ENCODE data around the gene UCHL1. TPM values are rescaled to one million over a fixed set of nuclear protein-coding genes. Genes with fewer than 3 reads are reported as not detected.

UCHL1 gene
- total RNA-seq, 1 experiment from 2014 or later, result 19.3 TPM

DNA sequence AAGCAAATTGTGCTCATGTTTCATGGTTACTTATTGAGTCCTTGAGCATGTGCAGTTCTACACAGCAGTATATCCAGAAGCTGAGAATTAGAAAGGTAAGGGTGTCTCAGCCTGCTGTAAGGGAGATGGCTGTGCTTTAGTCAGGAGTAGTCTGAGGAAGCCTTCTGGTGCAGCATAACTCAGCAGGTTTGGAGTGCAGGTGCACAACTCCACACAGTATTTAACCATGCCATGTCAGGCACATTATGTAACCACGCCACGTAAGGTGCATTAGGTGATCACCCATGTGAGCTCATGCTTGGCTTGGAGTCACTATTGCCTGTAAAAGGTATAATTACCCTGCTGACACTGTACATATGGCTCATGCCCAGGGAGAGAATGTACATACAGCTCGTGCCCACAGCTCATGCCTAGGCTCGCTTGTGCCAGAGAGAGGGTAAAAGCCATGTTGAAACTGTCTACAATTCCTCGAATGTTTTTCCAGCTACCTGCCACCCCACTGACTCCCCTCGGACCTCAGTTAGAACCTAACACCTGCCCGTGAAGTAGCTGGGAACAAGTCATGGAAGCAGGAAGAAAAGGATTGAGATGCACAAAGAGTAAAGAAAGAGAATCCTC, 37.8 kb downstream of the UCHL1 start:
- H3K9me3 Mint-ChIP-seq (ENCODE audit: low read depth, unreplicated experiment), result peaks cover 2% of the 10 kb centered on the region
- no peaks in the 10 kb centered on the region for H3K4me1 Mint-ChIP-seq (ENCODE audit: low read depth, unreplicated experiment)
- intact Hi-C loops (cut with micrococcal nuclease; ENCODE audit: unreplicated experiment), result no loop called here
- no peak for DNase-seq
- H3K27ac Mint-ChIP-seq (ENCODE audit: unreplicated experiment), result no peak overlapping the region
- BruUV-seq (replicated peaks), result no TSS peak
- H3K4me3 Mint-ChIP-seq (ENCODE audit: low read depth, unreplicated experiment), result no peak overlapping the region
- TF ChIP-seq, protein P1, sequence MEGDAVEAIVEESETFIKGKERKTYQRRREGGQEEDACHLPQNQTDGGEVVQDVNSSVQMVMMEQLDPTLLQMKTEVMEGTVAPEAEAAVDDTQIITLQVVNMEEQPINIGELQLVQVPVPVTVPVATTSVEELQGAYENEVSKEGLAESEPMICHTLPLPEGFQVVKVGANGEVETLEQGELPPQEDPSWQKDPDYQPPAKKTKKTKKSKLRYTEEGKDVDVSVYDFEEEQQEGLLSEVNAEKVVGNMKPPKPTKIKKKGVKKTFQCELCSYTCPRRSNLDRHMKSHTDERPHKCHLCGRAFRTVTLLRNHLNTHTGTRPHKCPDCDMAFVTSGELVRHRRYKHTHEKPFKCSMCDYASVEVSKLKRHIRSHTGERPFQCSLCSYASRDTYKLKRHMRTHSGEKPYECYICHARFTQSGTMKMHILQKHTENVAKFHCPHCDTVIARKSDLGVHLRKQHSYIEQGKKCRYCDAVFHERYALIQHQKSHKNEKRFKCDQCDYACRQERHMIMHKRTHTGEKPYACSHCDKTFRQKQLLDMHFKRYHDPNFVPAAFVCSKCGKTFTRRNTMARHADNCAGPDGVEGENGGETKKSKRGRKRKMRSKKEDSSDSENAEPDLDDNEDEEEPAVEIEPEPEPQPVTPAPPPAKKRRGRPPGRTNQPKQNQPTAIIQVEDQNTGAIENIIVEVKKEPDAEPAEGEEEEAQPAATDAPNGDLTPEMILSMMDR (IDR thresholded peaks at IDR 0.05; ENCODE audit: unreplicated experiment), result no peak
- CTCF ChIA-PET, result no interaction called here
- no peaks in the 10 kb centered on the region for H3K36me3 Mint-ChIP-seq (ENCODE audit: insufficient read depth, unreplicated experiment)
- no peaks in the 10 kb centered on the region for H3K27me3 Mint-ChIP-seq (ENCODE audit: unreplicated experiment)

DNA sequence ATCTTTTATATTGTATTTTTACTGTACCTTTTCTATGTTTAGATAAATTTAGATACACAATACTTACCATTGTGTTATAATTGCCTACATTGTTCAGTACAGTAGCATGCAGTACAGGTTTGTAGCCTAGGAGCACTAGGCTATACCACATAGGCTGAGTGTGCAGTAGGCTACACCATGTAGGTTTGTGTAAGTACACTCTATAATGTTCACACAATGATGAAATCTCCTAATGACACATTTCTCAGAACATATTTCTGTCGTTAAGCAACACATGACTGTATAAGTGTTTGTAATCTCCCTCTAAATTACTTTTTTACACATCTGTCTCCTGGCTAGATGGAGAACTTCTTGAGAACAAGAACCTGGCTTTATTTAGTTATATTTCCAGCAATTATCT, 40.3 kb downstream of the UCHL1 start:
- intact Hi-C loops (cut with micrococcal nuclease; ENCODE audit: unreplicated experiment), result no loop called here
- Mint-ChIP-seq H3K9me3 (ENCODE audit: low read depth, unreplicated experiment) (peaks cover 2% of the 10 kb centered on the region), H3K4me3 (ENCODE audit: low read depth, unreplicated experiment) (no peak overlapping the region), H3K27me3 (ENCODE audit: unreplicated experiment) (no peaks in the 10 kb centered on the region), H3K27ac (ENCODE audit: unreplicated experiment) (no peak overlapping the region), H3K36me3 (ENCODE audit: insufficient read depth, unreplicated experiment) (no peaks in the 10 kb centered on the region), H3K4me1 (ENCODE audit: low read depth, unreplicated experiment) (no peaks in the 10 kb centered on the region)
- BruUV-seq (replicated peaks), result no TSS peak
- DNase-seq, result no peak
- CTCF ChIA-PET, result no interaction called here
- TF ChIP-seq, protein P1 (IDR thresholded peaks at IDR 0.05; ENCODE audit: unreplicated experiment), result no peak

DNA sequence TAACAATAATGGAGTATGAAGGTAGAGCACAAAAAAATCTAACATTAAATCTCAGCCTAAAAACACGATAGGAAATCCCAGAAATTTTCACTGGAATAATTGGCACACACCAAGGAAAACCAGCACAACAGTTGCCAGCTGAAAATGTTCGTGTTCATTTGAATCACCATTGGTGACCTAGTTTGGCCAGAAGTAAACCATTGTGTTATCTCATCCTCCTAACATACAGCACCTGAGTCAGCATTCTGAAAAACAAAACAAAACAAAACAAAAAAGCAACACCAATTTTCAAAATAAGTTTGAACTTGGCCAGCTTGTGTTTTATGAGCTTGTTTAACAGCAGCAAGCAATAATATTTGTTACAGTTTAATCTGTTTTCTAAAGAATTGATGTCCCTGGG, 41.1 kb downstream of the UCHL1 start:
- no peaks in the 10 kb centered on the region for H3K36me3 Mint-ChIP-seq (ENCODE audit: insufficient read depth, unreplicated experiment)
- BruUV-seq (replicated peaks), result no TSS peak
- DNase-seq, result no peak
- H3K4me1 Mint-ChIP-seq (ENCODE audit: low read depth, unreplicated experiment), result no peaks in the 10 kb centered on the region
- no peak overlapping the region for H3K27ac Mint-ChIP-seq (ENCODE audit: unreplicated experiment)
- H3K4me3 Mint-ChIP-seq (ENCODE audit: low read depth, unreplicated experiment), result no peak overlapping the region
- TF ChIP-seq, protein P1 (IDR thresholded peaks at IDR 0.05; ENCODE audit: unreplicated experiment), result no peak
- H3K9me3 Mint-ChIP-seq (ENCODE audit: low read depth, unreplicated experiment), result peaks cover 2% of the 10 kb centered on the region
- H3K27me3 Mint-ChIP-seq (ENCODE audit: unreplicated experiment), result no peaks in the 10 kb centered on the region
- CTCF ChIA-PET, result no interaction called here
- intact Hi-C loops (cut with micrococcal nuclease; ENCODE audit: unreplicated experiment), result no loop called here

DNA sequence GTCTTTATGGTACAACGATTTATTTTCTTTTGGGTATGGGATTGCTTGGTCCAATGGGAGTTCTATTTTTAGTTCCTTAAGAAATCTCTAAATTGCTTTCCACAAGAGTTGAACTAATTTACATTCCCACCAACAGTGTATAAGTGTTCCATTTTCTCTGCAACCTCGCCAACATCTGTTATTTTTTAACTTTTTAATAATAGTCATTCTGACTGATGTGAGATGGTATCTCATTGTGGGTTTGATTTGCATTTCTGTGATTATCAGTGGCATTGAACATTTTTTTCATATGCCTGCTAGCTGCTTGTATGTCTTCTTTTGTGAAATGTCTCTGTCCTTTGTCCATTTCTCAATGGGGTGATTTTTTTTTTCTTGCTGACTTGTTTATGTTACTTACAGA, 42.8 kb downstream of the UCHL1 start:
- Mint-ChIP-seq H3K4me3 (ENCODE audit: low read depth, unreplicated experiment) (no peak overlapping the region), H3K4me1 (ENCODE audit: low read depth, unreplicated experiment) (no peaks in the 10 kb centered on the region), H3K36me3 (ENCODE audit: insufficient read depth, unreplicated experiment) (no peaks in the 10 kb centered on the region), H3K27me3 (ENCODE audit: unreplicated experiment) (no peaks in the 10 kb centered on the region), H3K9me3 (ENCODE audit: low read depth, unreplicated experiment) (peaks cover 2% of the 10 kb centered on the region), H3K27ac (ENCODE audit: unreplicated experiment) (no peak overlapping the region)
- TF ChIP-seq, protein P1 (IDR thresholded peaks at IDR 0.05; ENCODE audit: unreplicated experiment), result no peak
- CTCF ChIA-PET, result no interaction called here
- DNase-seq, result no peak
- intact Hi-C loops (cut with micrococcal nuclease; ENCODE audit: unreplicated experiment), result no loop called here
- BruUV-seq (replicated peaks), result no TSS peak
